ENCODE data around the gene HSD11B1.

HSD11B1 gene

DNA sequence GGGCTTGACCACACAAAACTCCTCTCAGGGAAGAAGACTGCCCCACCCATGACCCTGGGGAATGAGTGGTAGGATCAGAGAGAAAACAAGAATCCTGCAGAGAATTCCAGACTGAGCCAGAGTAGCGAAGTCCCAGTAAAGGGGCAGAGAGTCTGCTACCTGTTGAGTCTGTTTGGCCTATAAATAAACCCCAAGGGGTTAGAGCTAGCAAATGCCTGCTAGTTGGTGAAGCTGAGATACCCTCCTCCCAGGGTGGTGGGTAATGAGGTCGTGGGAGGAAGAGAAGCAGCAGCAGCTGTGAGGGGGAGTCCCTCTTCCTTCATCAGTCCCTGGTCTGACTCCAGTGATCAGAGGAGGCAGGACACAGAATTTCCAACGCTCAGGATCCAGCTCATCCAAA lies 53.8 kb downstream of the HSD11B1 start:
- no peak for DNase-seq

DNA sequence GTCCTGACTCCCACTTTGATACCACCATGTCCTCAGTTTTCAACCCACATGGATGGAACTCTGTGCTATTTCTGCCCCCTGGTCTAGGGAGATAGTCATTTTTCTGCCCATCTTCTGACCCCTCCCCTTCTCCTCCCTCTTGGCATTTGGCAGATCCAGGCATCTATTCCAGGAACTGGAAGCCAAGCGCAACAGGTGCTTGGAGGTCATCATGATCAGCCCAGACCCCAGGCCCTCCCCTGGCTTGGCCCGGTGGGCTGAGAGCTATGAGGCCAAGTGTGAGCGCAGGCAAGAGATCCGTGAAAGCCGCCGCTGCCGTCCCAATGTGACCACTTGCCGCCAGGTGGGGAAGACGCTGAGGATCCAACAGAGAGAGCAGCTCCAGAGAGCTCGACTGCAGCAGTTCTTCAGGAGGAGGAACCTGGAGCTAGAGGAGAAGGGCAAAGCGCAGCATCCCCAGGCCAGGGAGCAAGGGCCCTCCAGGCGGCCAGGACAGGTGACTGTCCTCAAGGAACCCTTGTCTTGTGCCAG lies 55.2 kb downstream of the HSD11B1 start:
- DNase-seq, result no peak

DNA sequence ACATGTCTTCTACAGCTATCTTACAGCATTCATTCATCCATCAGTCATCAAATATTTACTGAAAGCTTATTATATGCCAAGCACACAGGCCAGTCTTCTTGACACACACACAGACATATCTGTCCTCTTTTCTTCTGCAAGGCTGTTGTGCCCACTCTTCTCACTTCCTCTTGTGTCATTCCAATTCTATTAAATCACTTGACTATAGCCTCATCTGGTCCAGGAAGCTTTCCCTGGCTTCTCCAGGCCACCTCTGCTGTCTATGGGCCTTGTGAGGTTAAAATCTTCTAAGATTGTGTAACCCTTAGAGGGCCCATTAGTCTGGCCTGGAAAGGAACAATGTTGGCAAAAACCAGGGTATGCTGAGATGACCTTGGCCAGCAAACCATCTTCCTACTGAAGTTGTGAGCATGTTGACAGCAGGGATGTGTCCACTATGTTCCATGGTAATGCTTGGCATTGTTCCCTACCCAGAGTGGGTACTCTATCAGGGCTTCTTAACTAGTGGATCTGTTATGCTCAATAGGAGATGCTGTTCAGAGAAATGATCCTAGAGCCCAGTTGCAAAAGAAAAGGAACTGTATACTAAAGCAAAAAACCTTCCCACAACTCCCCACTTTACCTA lies 56.5 kb downstream of the HSD11B1 start:
- no peak for DNase-seq

- no peak for DNase-seq
Measured at GRCh38 chr1:209766051-209766450, 61.4 kb downstream of the HSD11B1 start.

DNA sequence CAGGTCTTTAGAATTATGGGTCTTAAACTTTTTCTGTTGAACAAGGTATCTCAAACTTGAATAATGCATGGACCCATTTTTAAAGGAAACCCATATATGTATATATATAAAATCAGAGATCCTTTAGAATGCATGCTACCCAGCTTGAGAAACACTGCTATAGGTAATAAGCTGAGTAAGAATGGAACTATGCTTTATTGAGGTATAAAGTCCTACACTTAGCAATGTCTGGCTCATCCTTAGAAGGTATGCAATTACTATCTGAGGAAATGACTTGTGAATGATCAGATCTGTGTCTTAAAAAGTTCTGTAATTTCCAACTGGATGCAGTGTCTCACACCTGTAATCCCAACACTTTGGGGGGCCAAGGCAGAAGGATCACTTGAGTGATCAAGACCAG lies 62.5 kb downstream of the HSD11B1 start:
- DNase-seq, result no peak

DNA sequence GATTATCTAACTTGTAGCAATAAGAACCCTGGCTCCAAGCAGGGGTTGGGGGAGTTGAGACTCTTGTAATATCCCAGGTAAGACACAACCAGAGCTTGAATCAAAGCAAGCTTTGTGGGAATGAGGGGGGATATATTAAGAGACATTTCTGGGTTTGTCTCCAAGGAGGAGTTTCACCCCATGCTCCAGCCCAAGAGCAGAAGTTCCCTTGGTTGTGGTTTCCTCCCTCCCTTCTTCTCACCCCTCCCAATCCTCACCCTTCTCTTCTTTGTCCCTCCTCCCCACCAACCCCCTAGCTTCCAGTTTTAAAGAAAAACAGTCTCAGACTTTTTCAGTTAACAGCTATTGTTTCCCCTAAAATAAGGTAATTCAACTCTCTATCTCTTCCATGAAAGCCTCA lies 63.1 kb downstream of the HSD11B1 start:
- no peak for DNase-seq

DNA sequence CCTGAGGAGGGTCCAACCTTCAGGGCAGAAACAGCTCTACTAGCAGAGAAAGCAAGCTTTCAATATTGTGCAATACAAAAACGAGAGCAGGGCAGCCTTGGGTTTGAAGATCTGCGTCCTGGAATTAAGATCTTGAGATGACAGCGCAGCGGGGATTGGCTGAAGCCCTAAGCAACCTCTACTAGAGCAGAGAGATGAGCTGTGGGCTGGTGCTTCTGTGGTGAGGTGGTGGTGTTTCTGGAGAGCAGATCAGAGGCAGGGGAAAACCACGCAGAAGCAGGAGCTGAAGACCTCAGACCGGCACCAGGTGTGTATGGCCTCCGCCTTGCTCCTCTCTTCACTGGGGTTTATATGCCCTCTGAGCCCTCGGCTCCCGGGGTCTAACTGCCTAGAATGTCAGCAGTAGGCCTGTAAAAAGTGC lies 63.7 kb downstream of the HSD11B1 start:
- peak; percentile 78 for DNase-seq

- DNase-seq, result peak; percentile 73
Measured at GRCh38 chr1:209769171-209769904, 64.7 kb downstream of the HSD11B1 start.

DNA sequence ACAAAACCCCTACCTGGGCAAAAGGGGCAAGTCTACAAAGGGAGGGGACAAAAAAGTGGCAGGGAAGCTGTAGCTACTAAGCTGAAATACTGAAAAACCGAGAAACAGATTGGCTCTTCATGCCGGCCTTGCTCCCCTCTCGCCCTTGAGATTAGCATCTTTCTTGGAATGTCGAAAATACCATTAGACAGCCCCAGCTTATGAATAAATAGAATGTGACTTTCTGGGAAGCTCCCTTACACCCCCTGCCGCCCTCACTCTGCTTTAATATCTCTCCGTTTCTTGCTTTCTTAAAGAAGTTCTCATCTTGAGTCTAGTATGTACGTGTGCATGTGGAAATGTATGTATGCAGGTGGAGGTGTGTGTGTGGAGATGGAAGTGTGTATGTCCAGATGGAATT lies 65.3 kb downstream of the HSD11B1 start:
- DNase-seq, result no peak

DNA sequence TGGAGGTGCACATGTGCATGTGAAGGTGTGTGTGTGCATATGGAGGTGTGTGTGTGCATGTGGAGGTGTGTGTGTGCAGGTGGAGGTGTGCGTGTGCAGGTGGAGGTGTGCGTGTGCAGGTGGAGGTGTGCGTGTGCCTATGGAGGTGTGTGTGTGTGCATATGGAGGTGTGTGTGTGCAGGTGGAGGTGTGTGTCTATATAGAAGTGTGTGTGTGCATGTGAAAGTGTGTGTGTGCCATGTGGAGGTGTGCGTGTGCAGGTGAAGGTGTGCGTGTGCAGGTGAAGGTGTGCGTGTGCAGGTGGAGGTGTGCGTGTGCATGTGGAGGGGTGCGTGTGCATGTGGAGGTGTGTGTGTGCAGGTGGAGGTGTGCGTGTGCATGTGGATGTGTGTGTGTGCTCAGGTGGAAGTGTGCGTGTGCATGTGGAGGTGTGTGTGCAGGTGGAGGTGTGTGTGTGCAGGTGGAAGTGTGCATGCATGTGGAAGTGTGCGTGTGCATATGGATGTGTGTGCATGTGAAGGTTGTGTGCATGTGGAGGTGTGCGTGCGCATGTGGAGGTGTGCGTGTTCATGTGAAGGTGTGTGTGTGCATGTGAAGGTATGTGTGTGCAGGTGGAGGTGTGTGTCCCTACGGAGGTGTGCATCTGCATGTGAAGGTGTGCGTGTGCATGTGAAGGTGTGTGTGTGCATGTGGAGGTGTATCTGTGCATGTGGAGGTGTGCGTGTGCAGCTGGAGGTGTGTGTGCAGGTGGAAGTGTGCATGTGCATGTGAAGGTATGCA lies 66.2 kb downstream of the HSD11B1 start:
- no peak for DNase-seq

DNA sequence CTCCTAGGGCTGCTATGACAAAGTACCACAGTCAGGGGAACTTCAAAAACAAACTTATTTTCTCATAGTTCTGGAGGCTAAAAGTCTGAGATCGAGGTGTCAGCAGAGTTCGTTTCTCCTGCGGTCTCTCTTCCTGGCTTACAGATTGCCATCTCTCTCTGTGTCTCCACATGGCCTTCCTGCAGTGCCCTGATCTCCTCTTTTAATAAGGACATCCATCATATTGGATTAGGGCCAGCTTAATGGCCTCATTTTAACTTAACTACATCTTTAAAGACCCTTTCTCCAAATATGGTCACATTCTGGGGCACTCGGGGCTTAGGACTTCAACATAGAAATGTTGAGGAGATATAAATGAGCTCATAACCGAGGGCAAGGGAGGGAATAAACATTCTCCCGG lies 67.5 kb downstream of the HSD11B1 start:
- DNase-seq, result no peak

- DNase-seq, result no peak
Measured at GRCh38 chr1:209774592-209774991, 69.9 kb downstream of the HSD11B1 start.

- no peak for DNase-seq
Measured at GRCh38 chr1:209775678-209776077, 71.0 kb downstream of the HSD11B1 start.

DNA sequence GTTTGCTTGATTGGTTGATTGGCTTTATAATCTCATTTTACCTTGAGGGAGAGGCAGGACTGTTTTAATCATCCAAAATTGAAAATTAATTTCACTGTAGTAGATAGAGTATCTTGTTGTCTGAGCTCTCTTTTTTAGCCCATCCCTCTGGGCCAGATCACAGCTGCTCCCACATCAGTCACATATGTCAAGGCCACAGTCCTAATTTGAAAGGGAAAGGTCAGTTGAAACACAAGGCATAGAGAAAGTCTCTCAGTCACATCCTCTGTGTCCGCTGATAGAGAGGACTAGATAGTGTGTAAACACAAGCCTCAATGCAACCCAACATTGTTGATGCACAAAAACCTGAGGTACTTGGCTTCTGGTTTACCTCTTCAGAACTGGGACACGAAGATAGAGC lies 72.9 kb downstream of the HSD11B1 start:
- no peak for DNase-seq

- no peak for DNase-seq
Measured at GRCh38 chr1:209778102-209778501, 73.5 kb downstream of the HSD11B1 start.

GRCh38 chr1:209780268-209780667 lies 75.6 kb downstream of the HSD11B1 start:
- DNase-seq, result no peak

DNA sequence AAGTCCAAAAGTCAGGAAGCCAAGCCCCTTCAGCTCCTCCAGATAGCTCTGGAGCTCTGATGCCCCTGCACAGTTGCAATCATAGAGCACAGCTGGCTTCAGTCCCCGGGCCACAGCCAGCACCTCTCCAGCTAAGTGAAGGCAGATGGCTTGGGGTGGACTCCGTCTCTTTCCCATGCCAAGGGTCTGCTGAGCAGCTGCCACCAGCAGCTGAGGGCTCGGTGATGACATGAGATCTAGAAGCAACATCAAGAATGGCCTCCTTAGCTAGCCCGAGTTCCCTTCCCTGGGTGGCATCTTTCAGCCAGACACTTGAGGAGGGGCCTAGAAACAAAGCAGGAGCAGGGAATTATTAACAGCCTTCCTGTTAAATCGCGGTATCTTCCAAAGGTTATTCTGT lies 78.7 kb downstream of the HSD11B1 start:
- DNase-seq, result no peak

All from activated CD4-positive, CD25-positive, alpha-beta regulatory T cell treated with anti-CD3 and anti-CD28 coated beads, Interleukin-2, amount 50 U/mL, for 72 hours (primary cell).